ENCODE measurements around the gene FLYWCH2. TPM values are rescaled to one million over a fixed set of nuclear protein-coding genes. Genes with fewer than 3 reads are reported as not detected.
"Not testable (repeated sequence)": the region's sequence is repeated elsewhere in the genome, so short reads cannot be mapped to it uniquely, and the experiment has no call there.

Gene FLYWCH2
- total RNA-seq, 2 experiments from 2014 or later: 12.7 to 15.2 TPM

DNA sequence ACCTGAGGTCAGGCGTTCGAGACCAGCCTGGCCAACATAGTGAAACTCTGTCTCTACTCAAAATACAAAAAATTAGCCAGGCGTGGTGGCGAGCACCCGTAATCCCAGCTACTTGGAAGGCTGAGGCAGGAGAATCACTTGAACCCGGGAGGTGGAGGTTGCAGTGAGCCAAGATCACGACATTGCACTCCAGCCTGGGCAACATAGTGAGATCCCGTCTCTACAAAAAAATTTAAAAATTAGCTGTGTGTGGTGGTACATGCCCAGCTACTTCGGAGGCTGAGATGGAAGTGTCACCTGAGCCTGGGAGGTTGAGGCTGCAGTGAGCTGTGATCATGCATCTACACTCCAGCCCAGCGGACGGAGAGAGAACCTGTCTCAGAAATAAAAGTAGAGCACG, 60.7 kb downstream of the FLYWCH2 start:
- H3K36me3 Mint-ChIP-seq (ENCODE audit: low read depth); H3K4me1 Mint-ChIP-seq (ENCODE audit: low read depth); DNase-seq; H3K27me3 Mint-ChIP-seq (ENCODE audit: low read depth); intact Hi-C loops (cut with micrococcal nuclease); CTCF ChIA-PET; H3K27ac Mint-ChIP-seq; H3K9me3 Mint-ChIP-seq; H3K4me3 Mint-ChIP-seq: not testable (repeated sequence)

GRCh38 chr16:2946649-2947048, 63.6 kb downstream of the FLYWCH2 start:
- intact Hi-C loops (cut with micrococcal nuclease): no loop called here
- peaks cover 10% of the 10 kb centered on the region for H3K36me3 Mint-ChIP-seq (ENCODE audit: low read depth)
- no peak overlapping the region for H3K4me3 Mint-ChIP-seq
- CTCF ChIA-PET: interaction anchor here (1.0 kb wide), 1 partner anchor 13 kb away, joined by 6 read pairs; no protein-coding TSS in a partner anchor
- no peak overlapping the region for H3K27ac Mint-ChIP-seq
- H3K4me1 Mint-ChIP-seq (ENCODE audit: low read depth): peaks cover 1% of the 10 kb centered on the region
- no peaks in the 10 kb centered on the region for H3K27me3 Mint-ChIP-seq (ENCODE audit: low read depth)
- H3K9me3 Mint-ChIP-seq: no peaks in the 10 kb centered on the region
- no peak for DNase-seq

Other genes with a start within 250 kb of the FLYWCH2 start
- 10 to 100 TPM; 21.8 to 24.1 TPM for gene KCTD5, start 200.7 kb upstream of the FLYWCH2 start, total RNA-seq
- 1 to 10 TPM; 1.7 to 2.4 TPM for gene PRSS27, start 163.0 kb upstream of the FLYWCH2 start, total RNA-seq
- gene SRRM2, start 130.6 kb upstream of the FLYWCH2 start, total RNA-seq: 100 to 1,000 TPM; 607 to 649 TPM
- 100 to 1,000 TPM; 177 to 189 TPM for gene ELOB, start 105.9 kb upstream of the FLYWCH2 start, total RNA-seq
- gene PRSS33, start 95.7 kb upstream of the FLYWCH2 start, total RNA-seq: under 1 TPM; 0.12 to 0.17 TPM
- not detected for gene PRSS41, start 84.7 kb upstream of the FLYWCH2 start, total RNA-seq
- 1 to 10 TPM; 3.3 to 4.1 TPM for gene PRSS21, start 66.0 kb upstream of the FLYWCH2 start, total RNA-seq
- under 1 TPM; 0.22 to 0.64 TPM for gene ZG16B, start 52.9 kb upstream of the FLYWCH2 start, total RNA-seq
- not detected for gene PRSS22, start 25.0 kb upstream of the FLYWCH2 start, total RNA-seq
- gene FLYWCH1, start 28.7 kb downstream of the FLYWCH2 start, total RNA-seq: 10 to 100 TPM; 33.5 to 35.4 TPM
- not detected for gene KREMEN2, start 81.1 kb downstream of the FLYWCH2 start, total RNA-seq
- 10 to 100 TPM; 25.8 to 28.2 TPM for gene PAQR4, start 86.1 kb downstream of the FLYWCH2 start, total RNA-seq
- 100 to 1,000 TPM; 128 to 136 TPM for gene PKMYT1, start 97.2 kb downstream of the FLYWCH2 start, total RNA-seq
- gene CLDN9, start 129.7 kb downstream of the FLYWCH2 start, total RNA-seq: not detected
- not detected for gene CLDN6, start 135.0 kb downstream of the FLYWCH2 start, total RNA-seq
- gene TNFRSF12A, start 137.2 kb downstream of the FLYWCH2 start, total RNA-seq: under 1 TPM; 0.88 to 0.96 TPM
- 10 to 100 TPM; 22.6 to 26.8 TPM for gene HCFC1R1, start 140.7 kb downstream of the FLYWCH2 start, total RNA-seq
- gene THOC6, start 140.8 kb downstream of the FLYWCH2 start, total RNA-seq: 10 to 100 TPM; 40.6 to 41.0 TPM
- gene BICDL2, start 153.7 kb downstream of the FLYWCH2 start, total RNA-seq: not detected
- under 1 TPM; 0.29 to 0.37 TPM for gene MMP25, start 163.3 kb downstream of the FLYWCH2 start, total RNA-seq
- gene IL32, start 182.4 kb downstream of the FLYWCH2 start, total RNA-seq: 100 to 1,000 TPM; 964 to 991 TPM
- gene ZSCAN10, start 216.1 kb downstream of the FLYWCH2 start, total RNA-seq: under 1 TPM in 1 of 2 experiments, not detected in 1; 0.26 TPM
- gene ZNF205, start 229.4 kb downstream of the FLYWCH2 start, total RNA-seq: under 1 TPM in 1 of 2 experiments, not detected in 1; 0.25 TPM